Measurements from ENCODE around the gene RALGAPA2. TPM values are rescaled to one million over a fixed set of nuclear protein-coding genes. Genes with fewer than 3 reads are reported as not detected.

RALGAPA2 gene
- total RNA-seq, 4 donors from 2014 or later = 18.4 to 27.4 (median 25.2) TPM

DNA sequence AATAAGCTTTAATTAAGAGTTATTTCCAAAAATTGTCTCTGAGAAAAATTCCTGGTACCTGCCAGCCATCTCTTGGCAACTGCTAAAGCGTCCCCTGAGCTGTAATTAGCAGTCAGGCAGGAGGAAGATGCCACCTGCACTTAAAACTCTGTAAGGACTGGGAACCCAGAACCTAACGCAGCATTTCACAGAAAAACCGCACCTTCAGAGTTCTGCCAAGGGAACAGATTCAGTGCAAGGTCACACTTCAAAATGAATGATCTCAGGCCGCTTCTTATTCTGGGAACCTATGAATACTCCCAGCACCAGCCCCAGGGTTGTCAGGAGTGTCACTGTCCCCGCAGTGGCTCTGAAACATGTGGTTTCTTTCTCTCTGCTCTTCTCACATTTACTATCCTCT is 307.8 kb downstream of the RALGAPA2 start:
- Histone ChIP-seq H3K27ac (no peak overlapping the region), H3K27me3 (no peaks in the 10 kb centered on the region), H3K4me1 (no peaks in the 10 kb centered on the region), H3K4me3 (no peak overlapping the region), H3K9me3 (no peaks in the 10 kb centered on the region), H3K36me3 (peaks cover 0 to 48% of the 10 kb centered on the region in 2 donors)
- ATAC-seq = no peak
- no peak for TF ChIP-seq POLR2AphosphoS5 (IDR thresholded peaks at IDR 0.05)
- no peak for TF ChIP-seq POLR2A (IDR thresholded peaks at IDR 0.05)
- TF ChIP-seq EP300 (IDR thresholded peaks at IDR 0.05) = no peak
- TF ChIP-seq, protein P1, sequence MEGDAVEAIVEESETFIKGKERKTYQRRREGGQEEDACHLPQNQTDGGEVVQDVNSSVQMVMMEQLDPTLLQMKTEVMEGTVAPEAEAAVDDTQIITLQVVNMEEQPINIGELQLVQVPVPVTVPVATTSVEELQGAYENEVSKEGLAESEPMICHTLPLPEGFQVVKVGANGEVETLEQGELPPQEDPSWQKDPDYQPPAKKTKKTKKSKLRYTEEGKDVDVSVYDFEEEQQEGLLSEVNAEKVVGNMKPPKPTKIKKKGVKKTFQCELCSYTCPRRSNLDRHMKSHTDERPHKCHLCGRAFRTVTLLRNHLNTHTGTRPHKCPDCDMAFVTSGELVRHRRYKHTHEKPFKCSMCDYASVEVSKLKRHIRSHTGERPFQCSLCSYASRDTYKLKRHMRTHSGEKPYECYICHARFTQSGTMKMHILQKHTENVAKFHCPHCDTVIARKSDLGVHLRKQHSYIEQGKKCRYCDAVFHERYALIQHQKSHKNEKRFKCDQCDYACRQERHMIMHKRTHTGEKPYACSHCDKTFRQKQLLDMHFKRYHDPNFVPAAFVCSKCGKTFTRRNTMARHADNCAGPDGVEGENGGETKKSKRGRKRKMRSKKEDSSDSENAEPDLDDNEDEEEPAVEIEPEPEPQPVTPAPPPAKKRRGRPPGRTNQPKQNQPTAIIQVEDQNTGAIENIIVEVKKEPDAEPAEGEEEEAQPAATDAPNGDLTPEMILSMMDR (IDR thresholded peaks at IDR 0.05) = no peak
- 80 to 86% methylated on average over 2 to 5 of the region's 5 CpGs for WGBS, 2 donors (ENCODE audit: low coverage in 1 of 2)

DNA sequence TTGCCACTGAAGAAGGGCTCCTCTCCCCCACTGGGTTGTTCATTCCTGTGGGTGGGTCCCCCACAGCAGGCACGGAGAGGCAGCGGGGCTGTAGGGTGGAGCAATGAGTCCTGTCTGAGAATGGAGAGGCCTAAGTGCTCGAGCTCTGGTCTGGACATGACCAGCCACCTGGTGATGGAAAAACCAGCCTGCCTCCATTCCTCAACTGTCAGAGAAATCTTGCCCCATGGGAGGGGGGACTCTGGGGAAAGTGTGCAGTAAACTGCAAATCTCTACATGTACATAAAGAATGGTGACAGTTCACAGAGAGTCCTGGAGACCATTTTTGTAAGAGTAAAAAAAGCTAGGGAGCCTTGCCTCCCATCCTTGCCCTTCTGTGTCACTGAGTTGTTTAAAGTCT is 310.5 kb downstream of the RALGAPA2 start:
- TF ChIP-seq POLR2A (IDR thresholded peaks at IDR 0.05) (no peak), POLR2AphosphoS5 (IDR thresholded peaks at IDR 0.05) (no peak), EP300 (IDR thresholded peaks at IDR 0.05) (no peak)
- TF ChIP-seq, protein P1 (IDR thresholded peaks at IDR 0.05) = no peak
- Histone ChIP-seq H3K27me3 (no peaks in the 10 kb centered on the region), H3K36me3 (peaks cover 0 to 56% of the 10 kb centered on the region in 2 donors), H3K27ac (no peak overlapping the region), H3K4me1 (no peaks in the 10 kb centered on the region), H3K4me3 (no peak overlapping the region), H3K9me3 (no peaks in the 10 kb centered on the region)
- 100% methylated on average over 2 of the region's 3 CpGs; no CpG with 5 or more reads in 1 of the 2 donors for WGBS, 2 donors (ENCODE audit: low coverage in 1 of 2)
- no peak for ATAC-seq

DNA sequence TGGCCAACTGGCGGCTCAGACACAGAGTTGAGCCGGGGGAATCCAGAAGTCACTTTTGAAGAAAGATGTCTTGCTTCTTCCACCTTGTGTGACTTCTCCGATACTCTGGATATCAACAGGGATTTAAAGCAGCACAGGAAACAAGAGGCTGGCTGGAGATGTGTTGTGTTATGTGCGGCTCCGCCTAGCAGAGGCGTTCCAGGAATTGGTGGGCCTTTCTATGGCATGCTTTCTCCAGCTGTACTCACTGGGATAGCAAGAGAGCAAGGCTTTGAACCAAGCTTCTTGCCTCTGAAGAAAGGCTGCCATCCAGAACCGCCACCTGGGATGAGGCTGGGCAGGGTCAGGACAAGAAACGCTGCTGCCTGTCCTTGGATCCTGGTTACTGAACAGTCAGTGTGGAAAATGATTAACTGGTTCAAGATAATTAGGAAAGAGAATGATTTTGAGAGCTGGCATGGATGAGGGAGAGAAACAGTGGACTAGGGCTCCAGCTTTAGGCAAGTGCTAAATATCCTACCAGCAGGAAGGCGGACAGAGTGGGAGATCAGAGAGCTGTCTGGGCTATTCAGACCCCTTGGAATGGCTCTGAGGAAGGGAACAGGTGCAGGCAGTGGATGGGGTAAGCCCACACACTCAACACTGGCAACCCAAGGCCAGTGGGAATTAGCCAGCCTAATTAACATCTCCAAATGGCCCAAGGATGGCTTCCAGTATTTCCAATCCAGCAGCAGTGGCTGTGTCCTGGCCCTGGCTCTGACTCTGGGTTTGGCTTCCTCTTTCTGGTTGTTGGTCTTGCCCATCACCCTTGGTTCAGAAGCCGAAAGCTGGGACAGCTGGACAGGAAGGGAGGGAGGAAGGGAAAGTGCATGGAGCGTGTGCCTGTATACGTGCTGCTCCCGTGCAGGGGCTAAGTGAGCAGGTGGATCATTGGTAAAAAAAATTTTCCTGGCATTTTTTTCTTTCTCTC is 312.6 kb downstream of the RALGAPA2 start:
- no peaks in the 10 kb centered on the region for H3K27me3 ChIP-seq
- ATAC-seq = no peak
- no peaks in the 10 kb centered on the region for H3K9me3 ChIP-seq
- no peak overlapping the region for H3K27ac ChIP-seq
- H3K4me3 ChIP-seq = no peak overlapping the region
- TF ChIP-seq, protein P1 (IDR thresholded peaks at IDR 0.05) = no peak
- no peak for TF ChIP-seq POLR2AphosphoS5 (IDR thresholded peaks at IDR 0.05)
- TF ChIP-seq EP300 (IDR thresholded peaks at IDR 0.05) = no peak
- TF ChIP-seq POLR2A (IDR thresholded peaks at IDR 0.05) = no peak
- WGBS, 2 donors (ENCODE audit: low coverage in 1 of 2) = 82 to 96% methylated on average over 4 to 6 of the region's 13 CpGs
- H3K36me3 ChIP-seq = peaks cover 0 to 63% of the 10 kb centered on the region in 2 donors
- no peaks in the 10 kb centered on the region for H3K4me1 ChIP-seq

DNA sequence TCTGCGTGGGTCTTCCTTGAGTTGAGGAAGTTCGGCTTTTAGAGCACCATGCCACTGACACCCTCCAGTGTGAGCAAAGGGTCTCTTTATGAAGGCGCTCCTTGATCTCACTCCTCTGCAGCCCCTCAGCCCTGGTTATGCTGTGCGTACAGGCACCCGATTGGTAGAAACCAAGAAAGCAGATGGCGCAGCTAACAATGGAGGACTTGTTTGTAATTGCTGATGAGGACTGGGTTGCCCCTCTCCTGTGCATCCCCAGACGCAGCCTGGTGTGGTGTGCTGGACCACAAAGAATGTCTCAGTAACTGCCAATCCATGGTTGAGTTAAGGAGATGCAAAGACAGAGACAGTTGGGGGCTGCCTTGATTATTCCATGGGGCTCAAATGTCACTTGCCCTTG is 314.3 kb downstream of the RALGAPA2 start:
- ATAC-seq = no peak
- Histone ChIP-seq H3K36me3 (peaks cover 0 to 59% of the 10 kb centered on the region in 2 donors), H3K4me1 (no peaks in the 10 kb centered on the region), H3K4me3 (no peak overlapping the region), H3K27me3 (no peaks in the 10 kb centered on the region), H3K9me3 (no peaks in the 10 kb centered on the region), H3K27ac (no peak overlapping the region)
- TF ChIP-seq, protein P1 (IDR thresholded peaks at IDR 0.05) = no peak
- no peak for TF ChIP-seq POLR2AphosphoS5 (IDR thresholded peaks at IDR 0.05)
- no peak for TF ChIP-seq POLR2A (IDR thresholded peaks at IDR 0.05)
- TF ChIP-seq EP300 (IDR thresholded peaks at IDR 0.05) = no peak
- 60 to 67% methylated on average over 1 of the region's 7 CpGs for WGBS, 2 donors (ENCODE audit: low coverage in 1 of 2)

DNA sequence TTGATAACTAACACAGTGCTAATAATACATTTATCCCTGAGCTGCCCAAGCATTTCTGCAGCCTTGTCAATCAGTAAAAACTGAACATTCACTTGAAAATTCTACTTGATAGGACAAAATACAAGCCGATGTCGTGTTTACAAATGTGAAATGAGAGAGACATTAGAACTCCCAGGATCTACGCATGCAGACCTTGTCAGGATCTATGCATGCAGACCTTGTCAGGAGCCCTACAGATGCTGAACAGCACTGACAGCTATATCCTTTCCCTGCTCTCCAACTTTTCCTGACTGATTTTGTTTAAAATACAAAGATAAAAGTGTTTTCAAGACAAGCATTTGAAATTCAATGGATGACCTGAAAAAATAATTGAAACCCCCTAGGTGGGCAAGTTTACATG is 315.6 kb downstream of the RALGAPA2 start:
- H3K4me1 ChIP-seq = no peaks in the 10 kb centered on the region
- WGBS, 2 donors (ENCODE audit: low coverage in 1 of 2) = 89 to 93% methylated on average over 3 of the region's 3 CpGs
- no peak for TF ChIP-seq POLR2AphosphoS5 (IDR thresholded peaks at IDR 0.05)
- TF ChIP-seq, protein P1 (IDR thresholded peaks at IDR 0.05) = no peak
- TF ChIP-seq POLR2A (IDR thresholded peaks at IDR 0.05) = no peak
- no peak for TF ChIP-seq EP300 (IDR thresholded peaks at IDR 0.05)
- no peak overlapping the region for H3K4me3 ChIP-seq
- H3K9me3 ChIP-seq = no peaks in the 10 kb centered on the region
- H3K27me3 ChIP-seq = no peaks in the 10 kb centered on the region
- no peak overlapping the region for H3K27ac ChIP-seq
- H3K36me3 ChIP-seq = peaks cover 0 to 60% of the 10 kb centered on the region in 2 donors
- no peak for ATAC-seq
